ENCODE measurements around the gene MAN2A1. TPM values are rescaled to one million over a fixed set of nuclear protein-coding genes. Genes with fewer than 3 reads are reported as not detected.

MAN2A1 gene
- total RNA-seq, 1 donor from 2014 or later: 43.6 TPM

DNA sequence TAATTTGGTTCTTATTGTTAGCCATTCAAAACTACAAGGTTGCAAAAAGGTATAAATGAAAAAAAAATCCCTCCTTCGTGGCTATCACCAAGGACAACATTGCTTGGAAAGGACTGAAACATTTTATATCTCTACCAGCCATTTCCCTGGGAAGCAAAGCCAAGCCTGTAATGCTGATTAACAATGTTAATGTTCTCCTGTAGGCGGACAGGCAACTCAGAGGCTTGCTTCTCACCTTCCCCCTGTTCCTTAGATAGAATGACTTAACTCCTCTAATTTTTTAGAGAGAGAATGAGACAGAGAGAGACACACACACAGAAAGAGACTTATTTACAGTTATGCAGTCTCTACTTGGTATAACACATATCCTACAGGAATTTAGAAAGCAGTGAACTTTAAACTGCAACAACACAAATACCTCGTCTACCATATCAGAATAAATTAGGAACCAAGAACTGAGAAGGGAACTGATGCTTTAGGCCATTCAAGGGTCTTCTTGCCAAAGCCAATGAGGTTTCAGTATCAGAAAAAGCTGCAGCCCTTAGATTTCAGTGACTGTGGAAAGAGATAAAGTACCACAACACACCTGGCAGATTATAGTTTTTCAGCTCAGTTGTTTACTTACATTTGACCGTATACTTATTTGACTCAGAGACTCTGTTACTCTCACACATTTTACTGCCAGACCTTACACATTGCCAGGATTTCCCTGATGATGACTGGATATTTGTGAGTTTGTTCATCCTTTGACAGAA is 20.9 kb upstream of the MAN2A1 start:
- TF ChIP-seq, protein P1, sequence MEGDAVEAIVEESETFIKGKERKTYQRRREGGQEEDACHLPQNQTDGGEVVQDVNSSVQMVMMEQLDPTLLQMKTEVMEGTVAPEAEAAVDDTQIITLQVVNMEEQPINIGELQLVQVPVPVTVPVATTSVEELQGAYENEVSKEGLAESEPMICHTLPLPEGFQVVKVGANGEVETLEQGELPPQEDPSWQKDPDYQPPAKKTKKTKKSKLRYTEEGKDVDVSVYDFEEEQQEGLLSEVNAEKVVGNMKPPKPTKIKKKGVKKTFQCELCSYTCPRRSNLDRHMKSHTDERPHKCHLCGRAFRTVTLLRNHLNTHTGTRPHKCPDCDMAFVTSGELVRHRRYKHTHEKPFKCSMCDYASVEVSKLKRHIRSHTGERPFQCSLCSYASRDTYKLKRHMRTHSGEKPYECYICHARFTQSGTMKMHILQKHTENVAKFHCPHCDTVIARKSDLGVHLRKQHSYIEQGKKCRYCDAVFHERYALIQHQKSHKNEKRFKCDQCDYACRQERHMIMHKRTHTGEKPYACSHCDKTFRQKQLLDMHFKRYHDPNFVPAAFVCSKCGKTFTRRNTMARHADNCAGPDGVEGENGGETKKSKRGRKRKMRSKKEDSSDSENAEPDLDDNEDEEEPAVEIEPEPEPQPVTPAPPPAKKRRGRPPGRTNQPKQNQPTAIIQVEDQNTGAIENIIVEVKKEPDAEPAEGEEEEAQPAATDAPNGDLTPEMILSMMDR (IDR thresholded peaks at IDR 0.05): no peak
- Histone ChIP-seq H3K36me3 (no peaks in the 10 kb centered on the region), H3K4me3 (no peak overlapping the region), H3K27ac (no peak overlapping the region), H3K4me1 (no peaks in the 10 kb centered on the region), H3K9me3 (no peaks in the 10 kb centered on the region), H3K27me3 (no peaks in the 10 kb centered on the region)
- ATAC-seq: no peak
- DNase-seq: no peak
- intact Hi-C loops (cut with DNase I): no loop called here

DNA sequence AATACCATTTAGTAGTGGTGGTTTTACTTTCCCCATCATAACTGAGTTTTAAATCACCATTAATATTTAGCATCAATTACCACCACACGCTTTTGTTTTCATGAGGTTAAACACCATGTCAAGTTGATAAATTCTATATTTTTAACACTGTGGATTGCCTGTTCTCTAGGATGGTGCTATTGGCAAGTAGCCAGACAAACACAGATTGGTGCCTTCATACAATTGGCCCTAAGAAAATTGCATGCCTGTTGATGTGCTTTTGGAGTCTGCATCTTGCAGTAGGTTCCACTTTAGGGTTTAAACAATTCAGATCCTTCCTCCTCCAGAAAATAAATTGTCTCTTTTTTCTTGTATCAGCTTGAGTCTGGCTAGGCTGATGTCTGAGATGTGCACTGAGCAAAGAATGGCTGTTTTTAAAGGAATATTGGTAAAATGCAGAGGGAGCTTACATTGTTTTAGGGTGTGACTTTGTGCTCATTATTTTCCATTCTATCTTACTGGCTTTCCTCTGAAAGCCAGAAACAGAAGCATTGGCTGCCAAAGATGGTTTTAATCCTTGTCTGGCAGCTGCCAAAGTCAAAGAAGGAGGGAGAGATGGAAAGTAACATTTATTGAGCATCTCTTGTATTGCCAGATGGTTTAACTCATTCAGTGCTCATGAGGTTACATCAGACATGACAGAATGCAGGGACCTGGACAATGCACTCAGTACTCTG is 19.6 kb upstream of the MAN2A1 start:
- intact Hi-C loops (cut with DNase I): no loop called here
- H3K4me3 ChIP-seq: no peak overlapping the region

DNA sequence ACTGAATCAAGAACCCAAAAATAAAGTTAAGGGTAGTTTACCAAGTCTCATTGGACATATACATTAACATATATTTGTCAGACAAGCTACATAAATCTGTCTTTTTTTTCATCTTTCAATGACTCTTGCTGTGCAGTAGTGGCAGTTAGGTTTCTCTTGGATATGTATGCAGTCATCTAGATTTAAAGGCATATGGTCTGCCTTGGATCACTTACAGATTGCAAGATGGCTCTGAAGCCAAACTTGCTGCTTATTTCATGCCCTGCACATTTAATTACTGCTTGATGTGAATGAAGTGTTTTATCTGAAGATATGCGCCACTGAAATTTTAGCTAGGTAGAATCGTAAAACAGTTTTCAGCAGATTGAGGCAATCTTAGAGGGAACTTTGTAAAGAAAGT is 18.6 kb upstream of the MAN2A1 start:
- H3K9me3 ChIP-seq: no peaks in the 10 kb centered on the region
- TF ChIP-seq, protein P1 (IDR thresholded peaks at IDR 0.05): no peak
- intact Hi-C loops (cut with DNase I): no loop called here
- no peaks in the 10 kb centered on the region for H3K4me1 ChIP-seq
- DNase-seq (no peak), ATAC-seq (no peak)
- H3K27me3 ChIP-seq: no peaks in the 10 kb centered on the region
- no peak overlapping the region for H3K27ac ChIP-seq
- H3K36me3 ChIP-seq: no peaks in the 10 kb centered on the region
- H3K4me3 ChIP-seq: no peak overlapping the region

More for the DNA sequence above, 19.6 kb upstream of the MAN2A1 start:
- no peaks in the 10 kb centered on the region for H3K36me3 ChIP-seq
- TF ChIP-seq, protein P1 (IDR thresholded peaks at IDR 0.05): no peak
- no peak overlapping the region for H3K27ac ChIP-seq
- H3K4me1 ChIP-seq: no peaks in the 10 kb centered on the region
- H3K27me3 ChIP-seq: no peaks in the 10 kb centered on the region
- no peaks in the 10 kb centered on the region for H3K9me3 ChIP-seq
- no peak for DNase-seq
- ATAC-seq: no peak

DNA sequence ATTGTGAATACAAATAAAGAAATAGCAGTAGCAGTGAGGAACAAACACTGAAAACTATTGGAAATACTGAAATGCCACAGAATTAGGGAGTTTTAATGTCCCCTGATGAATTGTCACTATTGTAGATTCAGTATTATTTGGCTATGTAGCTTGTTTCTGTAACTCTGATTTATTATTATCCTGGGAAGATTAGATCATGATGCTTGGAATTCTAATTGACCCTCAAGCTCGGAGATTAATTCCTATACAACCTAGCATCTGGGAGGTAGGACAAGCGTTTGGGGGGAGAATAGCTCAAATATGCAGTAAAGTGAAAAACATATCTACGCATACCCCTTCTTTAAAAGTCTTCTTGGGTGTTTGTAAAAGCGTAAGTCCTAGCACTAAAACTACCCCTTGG is 15.1 kb upstream of the MAN2A1 start:
- DNase-seq: no peak
- TF ChIP-seq, protein P1 (IDR thresholded peaks at IDR 0.05): no peak
- Histone ChIP-seq H3K27ac (no peak overlapping the region), H3K36me3 (no peaks in the 10 kb centered on the region), H3K4me3 (no peak overlapping the region), H3K9me3 (no peaks in the 10 kb centered on the region), H3K4me1 (no peaks in the 10 kb centered on the region), H3K27me3 (no peaks in the 10 kb centered on the region)
- intact Hi-C loops (cut with DNase I): no loop called here
- ATAC-seq: no peak

DNA sequence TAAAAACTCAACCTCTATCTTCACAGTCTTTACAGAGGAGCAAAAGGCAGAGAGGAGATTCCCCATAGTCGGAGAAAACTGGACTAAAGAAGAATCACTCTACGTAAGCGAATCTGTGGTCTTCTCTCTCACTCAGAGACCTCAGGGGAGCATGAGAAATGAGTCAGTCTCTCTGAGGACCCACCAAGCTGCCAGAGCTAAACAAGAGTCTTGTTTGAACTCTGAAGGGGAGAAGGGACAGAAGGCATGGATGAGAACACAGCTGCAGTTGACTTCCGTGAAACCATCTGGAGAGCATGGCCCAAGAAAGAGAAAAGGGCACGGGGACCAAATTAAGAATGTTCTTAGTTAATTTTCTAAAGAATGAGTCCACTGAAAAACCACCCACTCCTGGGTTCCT is 12.8 kb upstream of the MAN2A1 start:
- Histone ChIP-seq H3K27me3 (no peaks in the 10 kb centered on the region), H3K27ac (no peak overlapping the region), H3K9me3 (no peaks in the 10 kb centered on the region), H3K4me3 (no peak overlapping the region), H3K36me3 (no peaks in the 10 kb centered on the region), H3K4me1 (no peaks in the 10 kb centered on the region)
- DNase-seq (no peak), ATAC-seq (no peak)
- TF ChIP-seq, protein P1 (IDR thresholded peaks at IDR 0.05): no peak
- intact Hi-C loops (cut with DNase I): no loop called here
